ENCODE results near the gene MIEF2. TPM values are rescaled to one million over a fixed set of nuclear protein-coding genes. Genes with fewer than 3 reads are reported as not detected.
A peak's percentile ranks its signal among the peaks of the same experiment; 100 is the strongest.

MIEF2 gene
- total RNA-seq, 2 experiments from 2014 or later = 5.5 to 6.2 TPM

GRCh38 chr17:18314059-18314730 is 53.7 kb downstream of the MIEF2 start:
- Mint-ChIP-seq H3K4me1 (ENCODE audit: low read depth) (peaks cover 62% of the 10 kb centered on the region), H3K4me3 (peak overlapping the region; percentile 98), H3K36me3 (ENCODE audit: low read depth) (peaks cover 58% of the 10 kb centered on the region), H3K27ac (peak overlapping the region; percentile 100), H3K27me3 (no peaks in the 10 kb centered on the region), H3K9me3 (peaks cover 2% of the 10 kb centered on the region)
- POLR2A ChIA-PET = interaction anchor here (0.7 to 1.8 kb wide), 7 partner anchors 9 to 128 kb away, joined by 3 to 4 read pairs (median 3); no protein-coding TSS in a partner anchor
- CTCF ChIA-PET = interaction anchor here (0.9 kb wide), 1 partner anchor 67 kb away, joined by 3 read pairs; no protein-coding TSS in a partner anchor
- intact Hi-C loops (cut with micrococcal nuclease) = no loop called here
- ATAC-seq (no peak), DNase-seq (peak; percentile 22)
- TF ChIP-seq, protein P1, sequence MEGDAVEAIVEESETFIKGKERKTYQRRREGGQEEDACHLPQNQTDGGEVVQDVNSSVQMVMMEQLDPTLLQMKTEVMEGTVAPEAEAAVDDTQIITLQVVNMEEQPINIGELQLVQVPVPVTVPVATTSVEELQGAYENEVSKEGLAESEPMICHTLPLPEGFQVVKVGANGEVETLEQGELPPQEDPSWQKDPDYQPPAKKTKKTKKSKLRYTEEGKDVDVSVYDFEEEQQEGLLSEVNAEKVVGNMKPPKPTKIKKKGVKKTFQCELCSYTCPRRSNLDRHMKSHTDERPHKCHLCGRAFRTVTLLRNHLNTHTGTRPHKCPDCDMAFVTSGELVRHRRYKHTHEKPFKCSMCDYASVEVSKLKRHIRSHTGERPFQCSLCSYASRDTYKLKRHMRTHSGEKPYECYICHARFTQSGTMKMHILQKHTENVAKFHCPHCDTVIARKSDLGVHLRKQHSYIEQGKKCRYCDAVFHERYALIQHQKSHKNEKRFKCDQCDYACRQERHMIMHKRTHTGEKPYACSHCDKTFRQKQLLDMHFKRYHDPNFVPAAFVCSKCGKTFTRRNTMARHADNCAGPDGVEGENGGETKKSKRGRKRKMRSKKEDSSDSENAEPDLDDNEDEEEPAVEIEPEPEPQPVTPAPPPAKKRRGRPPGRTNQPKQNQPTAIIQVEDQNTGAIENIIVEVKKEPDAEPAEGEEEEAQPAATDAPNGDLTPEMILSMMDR (IDR thresholded peaks at IDR 0.05) = no peak

- Mint-ChIP-seq H3K27ac (peak within 1 kb of the TSS; percentile 100), H3K9me3 (peaks cover 2% of the 10 kb centered on the region), H3K4me1 (ENCODE audit: low read depth) (peaks cover 70% of the 10 kb centered on the region), H3K4me3 (peak within 1 kb of the TSS; percentile 98), H3K27me3 (no peaks in the 10 kb centered on the region), H3K36me3 (ENCODE audit: low read depth) (peaks cover 54% of the 10 kb centered on the region)
- intact Hi-C loops (cut with micrococcal nuclease) = no loop called here
- CTCF ChIA-PET = interaction anchor here (0.9 to 1.4 kb wide), 2 partner anchors 12 to 67 kb away, joined by 3 read pairs; no protein-coding TSS in a partner anchor
- POLR2A ChIA-PET = interaction anchor here (0.7 to 1.8 kb wide), 6 partner anchors 8 to 129 kb away, joined by 3 to 4 read pairs (median 4); no protein-coding TSS in a partner anchor
- TF ChIP-seq, protein P1 (IDR thresholded peaks at IDR 0.05) = no peak
- ATAC-seq (peak; percentile 95), DNase-seq (peak; percentile 99)
Observed at GRCh38 chr17:18314731-18315561, 54.5 kb downstream of the MIEF2 start, which contains the start of the genes SMCR8 and TOP3A. SMCR8 (plus strand) TSS chr17:18315293; CDS start chr17:18315790, 497 bp downstream. TOP3A (minus strand) TSS chr17:18314994; CDS start chr17:18314778, 216 bp downstream.

DNA sequence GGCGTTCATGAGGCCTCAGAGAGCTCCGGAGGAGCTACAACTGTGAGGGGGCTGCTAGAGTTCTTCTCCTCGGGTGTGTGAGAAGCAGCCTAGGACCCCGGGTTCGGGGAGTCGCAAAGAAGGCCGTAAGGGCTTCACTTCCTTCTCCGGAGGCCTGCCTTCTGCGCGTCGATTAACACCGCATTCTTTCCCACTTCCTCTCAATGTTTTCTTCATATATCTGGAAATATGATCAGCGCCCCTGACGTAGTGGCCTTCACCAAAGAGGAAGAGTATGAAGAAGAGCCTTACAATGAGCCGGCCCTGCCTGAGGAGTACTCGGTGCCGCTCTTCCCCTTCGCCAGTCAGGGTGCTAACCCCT is 55.1 kb downstream of the MIEF2 start:
- intact Hi-C loops (cut with micrococcal nuclease) = no loop called here
- peak; percentile 49 for DNase-seq
- ChIA-PET POLR2A (no interaction called here), CTCF (interaction anchor here (1.4 kb wide), 1 partner anchor 12 kb away, joined by 3 read pairs; no protein-coding TSS in a partner anchor)
- ATAC-seq = no peak
- TF ChIP-seq, protein P1 (IDR thresholded peaks at IDR 0.05) = no peak
- peaks cover 2% of the 10 kb centered on the region for H3K9me3 Mint-ChIP-seq
- peak overlapping the region; percentile 98 for H3K4me3 Mint-ChIP-seq
- H3K36me3 Mint-ChIP-seq (ENCODE audit: low read depth) = peaks cover 52% of the 10 kb centered on the region
- peaks cover 71% of the 10 kb centered on the region for H3K4me1 Mint-ChIP-seq (ENCODE audit: low read depth)
- peak overlapping the region; percentile 100 for H3K27ac Mint-ChIP-seq
- no peaks in the 10 kb centered on the region for H3K27me3 Mint-ChIP-seq

- intact Hi-C loops (cut with micrococcal nuclease) = no loop called here
- TF ChIP-seq, protein P1 (IDR thresholded peaks at IDR 0.05) = no peak
- Mint-ChIP-seq H3K4me1 (ENCODE audit: low read depth) (peaks cover 73% of the 10 kb centered on the region), H3K27ac (peak overlapping the region; percentile 100), H3K36me3 (ENCODE audit: low read depth) (peaks cover 49% of the 10 kb centered on the region), H3K4me3 (peak overlapping the region; percentile 98), H3K9me3 (peaks cover 2% of the 10 kb centered on the region), H3K27me3 (no peaks in the 10 kb centered on the region)
- ChIA-PET CTCF (interaction anchor here (1.4 kb wide), 1 partner anchor 11 kb away, joined by 3 read pairs; no protein-coding TSS in a partner anchor), POLR2A (interaction anchor here (0.6 kb wide), 1 partner anchor 44 kb away, joined by 4 read pairs; no protein-coding TSS in a partner anchor)
- ATAC-seq (no peak), DNase-seq (no peak)
Observed at GRCh38 chr17:18315961-18316360, 55.5 kb downstream of the MIEF2 start.

Other genes with a start within 250 kb of the MIEF2 start
- gene ATPAF2, start 221.5 kb upstream of the MIEF2 start, total RNA-seq = 10 to 100 TPM; 28.5 to 29.7 TPM
- 1 to 10 TPM; 8.7 to 9.1 TPM for gene GID4, start 221.3 kb upstream of the MIEF2 start, total RNA-seq
- 10 to 100 TPM; 45.0 to 45.1 TPM for gene DRG2, start 172.7 kb upstream of the MIEF2 start, total RNA-seq
- 1 to 10 TPM in 1 of 2 experiments, under 1 TPM in 1; 0.76 to 1.1 TPM for gene MYO15A, start 151.9 kb upstream of the MIEF2 start, total RNA-seq
- gene ALKBH5, start 76.8 kb upstream of the MIEF2 start, total RNA-seq = 100 to 1,000 TPM; 213 to 217 TPM
- gene LLGL1, start 35.0 kb upstream of the MIEF2 start, total RNA-seq = 10 to 100 TPM; 15.1 to 17.6 TPM
- 100 to 1,000 TPM; 276 to 281 TPM for gene FLII, start 1.9 kb upstream of the MIEF2 start, total RNA-seq
- 10 to 100 TPM; 61.8 to 65.7 TPM for gene TOP3A, start 54.3 kb downstream of the MIEF2 start, total RNA-seq
- 10 to 100 TPM; 12.9 to 13.7 TPM for gene SMCR8, start 54.6 kb downstream of the MIEF2 start, total RNA-seq
- 10 to 100 TPM; 45.1 to 49.6 TPM for gene SHMT1, start 102.9 kb downstream of the MIEF2 start, total RNA-seq
- gene EVPLL, start 117.1 kb downstream of the MIEF2 start, total RNA-seq = not detected
- not detected for gene LGALS9C, start 216.1 kb downstream of the MIEF2 start, total RNA-seq